H1 (cell line): ENCODE measurements around the gene FBN1. TPM values are rescaled to one million over a fixed set of nuclear protein-coding genes. Genes with fewer than 3 reads are reported as not detected.

ENCODE experiments used
- CTCF ChIA-PET: fragments of 300-600 bp; sonication (Branson Sonifier 250); formaldehyde crosslinking; loops from one replicate; lab custom pipeline; 2021; ENCODE audit not compliant: partially characterized antibody; lab: Charles Lee
- POLR2A ChIA-PET: fragments of 300-600 bp; sonication (Branson Sonifier 250); formaldehyde crosslinking; loops from one replicate; lab custom pipeline; 2021; ENCODE audit warnings: inconsistent platforms; ENCODE audit not compliant: partially characterized antibody; lab: Charles Lee
- DNase-seq, 2 experiments: peaks; one replicate each; pipeline versions ENCODE4 v3.0.0 to v3.0.0-alpha.2; 2010 to 2022; ENCODE audit warnings: low spot score in 2 of 2, low read depth in 1 of 2, mixed read lengths in 1 of 2
- FAIRE-seq: peaks from 2 replicates; lab custom pipeline; 2011; peaks lifted over from hg19 to GRCh38; lab: Jason Lieb, UNC
- H2AFZ ChIP-seq: 2 replicates; pipeline ENCODE4 v1.8.1; 2012; ENCODE audit warnings: low read length, inconsistent platforms
- H2AK5ac ChIP-seq: 2 replicates; pipeline ENCODE4 v1.6.1; 2013; ENCODE audit warnings: low read depth, low read length
- H2BK120ac ChIP-seq: replicated peaks from 2 replicates; pipeline ENCODE3; 2013; ENCODE audit warnings: low read depth, low read length, inconsistent platforms
- H2BK12ac ChIP-seq: 2 replicates; pipeline ENCODE4 v1.6.1; 2013; ENCODE audit warnings: low read depth, low read length
- H2BK15ac ChIP-seq: 2 replicates; pipeline ENCODE4 v1.6.1; 2013; ENCODE audit warnings: low read length
- H2BK20ac ChIP-seq: 2 replicates; pipeline ENCODE4 v1.6.1; 2013; ENCODE audit warnings: low read length
- H2BK5ac ChIP-seq: 2 replicates; pipeline ENCODE4 v1.6.1; 2013; ENCODE audit warnings: low read depth, low read length
- H3K14ac ChIP-seq: 2 replicates; pipeline ENCODE4 v1.6.1; 2013; ENCODE audit warnings: inconsistent platforms; ENCODE audit not compliant: insufficient read length
- H3K18ac ChIP-seq: 2 replicates; pipeline ENCODE4 v1.6.1; 2013; ENCODE audit warnings: low read length; ENCODE audit errors: extremely low read depth
- H3K23ac ChIP-seq: 2 replicates; pipeline ENCODE4 v1.6.1; 2013; ENCODE audit warnings: inconsistent platforms; ENCODE audit not compliant: insufficient read length
- H3K23me2 ChIP-seq: 2 replicates; pipeline ENCODE4 v1.6.1; 2013; ENCODE audit warnings: low read depth, low read length
- H3K27ac ChIP-seq: 2 replicates; pipeline ENCODE4 v1.6.1; 2011; ENCODE audit warnings: low read depth, low read length, inconsistent platforms
- H3K27me3 ChIP-seq, 4 experiments: replicated peaks in 1 of 4; 1 replicate in 1 of 4; 2 replicates in 3 of 4; pipeline versions ENCODE4 v1.6.1 to v1.8.1; 2011 to 2013; ENCODE audit warnings: low read length in 3 of 4, mild to moderate bottlenecking in 3 of 4, inconsistent platforms in 2 of 4, mixed read lengths in 2 of 4, moderate library complexity in 1 of 4; ENCODE audit not compliant: control insufficient read depth in 3 of 4, insufficient read depth in 3 of 4; ENCODE audit errors: extremely low read depth in 1 of 4
- H3K36me3 ChIP-seq, 4 experiments: 2 replicates each; pipeline versions ENCODE4 v1.6.1 to v1.8.1; 2011 to 2013; ENCODE audit warnings: mild to moderate bottlenecking in 4 of 4, low read length in 3 of 4, moderate library complexity in 2 of 4, control low read depth in 1 of 4, inconsistent platforms in 1 of 4; ENCODE audit not compliant: insufficient read depth in 4 of 4, control insufficient read depth in 2 of 4
- H3K4ac ChIP-seq: replicated peaks from 2 replicates; pipeline ENCODE3; 2013; ENCODE audit warnings: low read length, low read depth, mixed read lengths, inconsistent platforms; ENCODE audit not compliant: insufficient read length
- H3K4me1 ChIP-seq, 4 experiments: replicated peaks in 1 of 4; 1 replicate in 1 of 4; 2 replicates in 3 of 4; pipeline versions ENCODE4 v1.6.1 to v1.8.1; 2011 to 2013; ENCODE audit warnings: low read length in 3 of 4, inconsistent platforms in 2 of 4, mixed read lengths in 1 of 4; ENCODE audit not compliant: insufficient read depth in 4 of 4, control insufficient read depth in 3 of 4
- H3K4me2 ChIP-seq, 2 experiments: 2 replicates each; pipeline versions ENCODE4 v1.6.1 to v1.8.1; 2011 to 2013; ENCODE audit warnings: low read depth in 2 of 2, low read length in 2 of 2, control low read depth in 1 of 2, inconsistent platforms in 1 of 2, mild to moderate bottlenecking in 1 of 2; ENCODE audit not compliant: insufficient read depth in 1 of 2
- H3K4me3 ChIP-seq, 4 experiments: fragments of 200-600, 300-600 bp in 1 of 4; sonication (generic), shearing (Covaris generic), sonication (Bioruptor Twin) in 1 of 4; 2 replicates each; pipeline versions ENCODE4 v1.5.1 to v1.8.1; 2011 to 2016; ENCODE audit warnings: low read length in 4 of 4, low read depth in 3 of 4, control low read depth in 2 of 4, inconsistent platforms in 2 of 4, mild to moderate bottlenecking in 2 of 4, mixed read lengths in 1 of 4, moderate library complexity in 1 of 4; ENCODE audit not compliant: insufficient read depth in 2 of 4; ENCODE audit errors: extremely low read depth in 1 of 4
- H3K56ac ChIP-seq: replicated peaks from 2 replicates; pipeline ENCODE3; 2013; ENCODE audit warnings: low read depth, mild to moderate bottlenecking, mixed read lengths, low read length, inconsistent platforms; ENCODE audit not compliant: insufficient read length
- H3K79me1 ChIP-seq: 2 replicates; pipeline ENCODE4 v1.6.1; 2013; ENCODE audit warnings: low read depth, low read length, control low read depth
- H3K79me2 ChIP-seq, 2 experiments: 2 replicates each; pipeline versions ENCODE4 v1.6.1 to v1.8.1; 2012 to 2013; ENCODE audit warnings: low read length in 2 of 2, mild to moderate bottlenecking in 2 of 2, inconsistent platforms in 1 of 2; ENCODE audit not compliant: insufficient read depth in 2 of 2, control insufficient read depth in 1 of 2
- H3K9ac ChIP-seq, 4 experiments: replicated peaks in 1 of 4; 1 replicate in 1 of 4; 2 replicates in 3 of 4; pipeline versions ENCODE4 v1.6.1 to v1.8.1; 2011 to 2013; ENCODE audit warnings: low read depth in 3 of 4, low read length in 3 of 4, control low read depth in 2 of 4, mild to moderate bottlenecking in 2 of 4, moderate library complexity in 2 of 4, inconsistent platforms in 1 of 4; ENCODE audit errors: extremely low read depth in 1 of 4
- H3K9me3 ChIP-seq, 2 experiments: 2 replicates each; pipeline versions ENCODE4 v1.6.1 to v1.8.1; 2012 to 2013; ENCODE audit warnings: mild to moderate bottlenecking in 2 of 2, moderate library complexity in 2 of 2, control low read depth in 1 of 2, inconsistent platforms in 1 of 2, low read depth in 1 of 2, low read length in 1 of 2, mixed read lengths in 1 of 2; ENCODE audit not compliant: insufficient read depth in 2 of 2
- H4K20me1 ChIP-seq, 2 experiments: replicated peaks in 1 of 2; 2 replicates each; pipeline versions ENCODE3 to v1.8.1; 2011 to 2013; ENCODE audit warnings: inconsistent platforms in 2 of 2, low read length in 2 of 2, mild to moderate bottlenecking in 1 of 2; ENCODE audit not compliant: insufficient read depth in 2 of 2, control insufficient read depth in 1 of 2
- H4K5ac ChIP-seq: 2 replicates; pipeline ENCODE4 v1.6.1; 2013; ENCODE audit warnings: low read length, low read depth, mixed read lengths, inconsistent platforms; ENCODE audit not compliant: insufficient read length
- H4K8ac ChIP-seq: 2 replicates; pipeline ENCODE4 v1.8.0; 2013; ENCODE audit warnings: mild to moderate bottlenecking, moderate library complexity, low read length, inconsistent platforms; ENCODE audit not compliant: insufficient read depth; ENCODE audit errors: extremely low read depth
- H4K91ac ChIP-seq: replicated peaks from 2 replicates; pipeline ENCODE3; 2013; ENCODE audit warnings: low read length, mixed read lengths, inconsistent platforms; ENCODE audit not compliant: insufficient read length
- CREB1 ChIP-seq: IDR thresholded peaks from 2 replicates; pipeline ENCODE4 v1.6.1; 2012; ENCODE audit warnings: inconsistent platforms
- PHF8 ChIP-seq: fragments of 200-600 bp; sonication (generic); conservative IDR thresholded peaks from 2 replicates; pipeline ENCODE4 v1.7.1; 2012; ENCODE audit warnings: low read depth, mild to moderate bottlenecking, inconsistent platforms, low read length, moderate library complexity
- WGBS, 2 experiments: shearing (Covaris generic) in 1 of 2; methylation state at CpG; one replicate each; pipeline versions ENCODE4 v1.1.6 to v1.1.7; 2013 to 2015; ENCODE audit warnings: low lambda C conversion rate in 2 of 2, mixed read lengths in 2 of 2, inconsistent platforms in 1 of 2, low coverage in 1 of 2, missing lambda C conversion rate in 1 of 2; ENCODE audit not compliant: insufficient replicate concordance in 2 of 2, insufficient coverage in 1 of 2, insufficient read length in 1 of 2; ENCODE audit errors: extremely low coverage in 1 of 2, missing lambda C conversion rate in 1 of 2; 5-methylcytosine and 5-hydroxymethylcytosine counted together
- polyA plus RNA-seq, 7 experiments: library from polyadenylated mRNA; depleted of rRNA in 3 of 7; stranded (reverse) in 5 of 7; unstranded in 2 of 7; fragments of >200 nt in 5 of 7; fragments of 200-250 nt in 2 of 7; gene quantifications; 1 replicate in 5 of 7; 2 replicates in 1 of 7; 4 replicates in 1 of 7; pipeline versions ENCODE4 v1.2.1 to v1.2.3, GENCODE V29; 2011 to 2013; ENCODE audit warnings: missing spikeins in 2 of 7, mixed read lengths in 2 of 7
- total RNA-seq: library from RNA; stranded (reverse); fragmentation: NEBNext Ultra II Directional; extraction: Animal tissue kit (Norgen Biotek cat#: 25700); gene quantifications from 2 replicates; pipeline ENCODE4 v1.2.1, GENCODE V29; 2021

Gene FBN1
- total and polyA plus RNA-seq, 2 of the 8 experiments (the other 6 are each of a cell fraction or from before 2014, with no cell fraction given), result 3.0 to 4.0 TPM

- Histone ChIP-seq H3K14ac (no peak overlapping the region), H3K9ac (no peak overlapping the region), H2BK15ac (no peak overlapping the region), H4K20me1 (no peaks in the 10 kb centered on the region), H3K36me3 (no peaks in the 10 kb centered on the region), H3K27me3 (peaks cover 0 to 1% (median 0%) of the 10 kb centered on the region in 4 experiments; a peak in 1 of 7 replicates), H3K23me2 (no peaks in the 10 kb centered on the region; the same call in 1 of the 2 replicates), H4K8ac (no peak overlapping the region), H3K4ac (no peak overlapping the region), H2BK5ac (no peak overlapping the region), H2BK12ac (no peak overlapping the region), H3K4me3 (no peak overlapping the region), H2AK5ac (no peak overlapping the region), H2BK20ac (no peak overlapping the region), H3K23ac (no peak overlapping the region), H3K79me2 (no peaks in the 10 kb centered on the region), H4K91ac (no peak overlapping the region), H4K5ac (no peak overlapping the region), H3K9me3 (no peaks in the 10 kb centered on the region), H3K56ac (no peak overlapping the region), H3K18ac (no peak overlapping the region), H3K4me1 (no peaks in the 10 kb centered on the region), H3K79me1 (no peaks in the 10 kb centered on the region), H2AFZ (no peak overlapping the region), H2BK120ac (no peak overlapping the region), H3K4me2 (no peak overlapping the region), H3K27ac (no peak overlapping the region)
- ChIA-PET CTCF (no interaction called here), POLR2A (no interaction called here)
- 97% methylated on average over 2 of the region's 2 CpGs; no CpG with 5 or more reads in 1 of the 2 experiments for WGBS, 2 experiments
- TF ChIP-seq PHF8 (no peak), CREB1 (no peak)
- FAIRE-seq, result no peak
- no peak for DNase-seq
These were observed 32.3 kb upstream of the FBN1 start for GRCh38 chr15:48677821-48678220.
